ENCODE results near the gene C2. TPM values are rescaled to one million over a fixed set of nuclear protein-coding genes. Genes with fewer than 3 reads are reported as not detected.

Gene C2
- total and polyA plus RNA-seq, 2 donors (not counting 1 experiment from before 2014, with no cell fraction given), result 0.28 to 3.4 TPM

DNA sequence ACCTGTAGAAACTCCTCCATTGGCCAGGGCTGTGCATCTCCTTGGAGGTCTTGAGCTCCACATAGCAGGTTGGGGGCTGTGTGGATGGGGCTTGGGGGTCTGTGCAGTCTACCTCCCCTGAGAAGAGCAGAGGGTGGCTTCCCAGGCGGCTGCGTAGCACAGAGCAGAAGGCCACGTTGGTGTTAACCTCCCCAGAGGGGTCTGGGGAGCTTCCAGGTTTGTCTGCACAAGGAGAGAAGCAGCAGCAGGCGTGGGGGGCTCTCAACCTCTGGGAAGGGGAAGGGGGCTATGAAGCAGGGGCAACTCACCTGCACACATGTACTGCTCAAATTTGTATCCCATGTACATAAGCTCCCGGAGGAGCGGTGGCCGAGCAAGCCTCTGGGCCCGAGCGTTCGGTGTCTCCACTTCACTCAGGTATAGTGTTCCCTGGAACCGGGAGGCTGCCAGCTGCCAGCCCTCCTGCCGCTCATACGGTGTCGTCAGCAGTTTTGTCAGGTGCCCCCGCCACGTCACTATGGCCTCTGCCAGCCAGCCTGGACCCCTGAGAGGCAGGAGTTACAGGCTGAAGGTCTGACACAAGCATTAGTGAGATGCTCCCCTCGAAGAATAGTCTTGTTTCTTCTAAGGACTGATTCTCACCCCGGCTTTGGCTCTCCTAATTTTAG is 43.2 kb downstream of the C2 start:
- TF ChIP-seq CTCF (IDR thresholded peaks at IDR 0.05) (no peak), EZH2 (IDR thresholded peaks at IDR 0.05; ENCODE audit: borderline replicate concordance, insufficient read depth, low read depth, low read length, poor library complexity, severe bottlenecking) (no peak)
- Histone ChIP-seq H3K27ac (ENCODE audit: low read length in 2 of 2) (peak overlapping the region; percentile 96 to 100), H2AFZ (ENCODE audit: insufficient read depth, low read depth, low read length, poor library complexity, severe bottlenecking) (no peak overlapping the region), H3K79me2 (ENCODE audit: control insufficient read depth, insufficient read depth, low read length) (peaks cover 11% of the 10 kb centered on the region), H3K9ac (ENCODE audit: low read length) (peak overlapping the region; percentile 98), H3K27me3 (replicated peaks in 1 of 4; ENCODE audit: control extremely low read depth in 1 of 4, control insufficient read depth in 3 of 4, insufficient read depth in 4 of 4, low read length in 3 of 4) (no peaks in the 10 kb centered on the region), H3K4me3 (ENCODE audit: control extremely low read depth in 1 of 5, extremely low read depth in 1 of 5, insufficient read depth in 1 of 5, low read depth in 2 of 5, low read length in 4 of 5) (peak overlapping the region in 2 of 5 experiments; percentile 91 to 92), H3K4me2 (replicated peaks; ENCODE audit: low read depth, low read length, poor library complexity, severe bottlenecking) (peak overlapping the region; percentile 89), H3K4me1 (ENCODE audit: control insufficient read depth in 2 of 2, insufficient read depth in 2 of 2, low read length in 2 of 2) (peaks cover 18 to 23% of the 10 kb centered on the region in 2 donors), H3K9me3 (ENCODE audit: control extremely low read depth in 1 of 3, control insufficient read depth in 2 of 3, insufficient read depth in 1 of 3, low read length in 2 of 3) (no peaks in the 10 kb centered on the region), H3K36me3 (replicated peaks in 1 of 2; ENCODE audit: control extremely low read depth in 1 of 2, control insufficient read depth in 1 of 2, extremely low read depth in 1 of 2, insufficient read depth in 2 of 2, low read length in 1 of 2) (peaks cover 2 to 44% of the 10 kb centered on the region in 2 experiments), H4K20me1 (ENCODE audit: control insufficient read depth, insufficient read depth, low read length, poor library complexity, severe bottlenecking) (no peaks in the 10 kb centered on the region)
- Mint-ChIP-seq H3K4me1 (peaks cover 34% of the 10 kb centered on the region), H3K4me3 (peak overlapping the region; percentile 98), H3K27ac (peak overlapping the region; percentile 100), H3K27me3 (no peaks in the 10 kb centered on the region), H3K9me3 (ENCODE audit: insufficient read depth) (no peaks in the 10 kb centered on the region)
- CTCF ChIA-PET, result interaction anchor here (1.8 kb wide), 1 partner anchor 11 kb away, joined by 10 read pairs; the partner anchor contains the start of genes NELFE and SKIC2
- ATAC-seq (ENCODE audit: low read depth) (no peak), DNase-seq (peak; percentile 36)
- POLR2A ChIA-PET, result interaction anchor here (1.1 to 3.6 kb wide), 4 partner anchors 7 to 74 kb away, joined by 3 to 24 read pairs (median 6); partner anchors contain the start of genes EHMT2, NELFE and SKIC2
- WGBS (ENCODE audit: insufficient coverage), result 89% methylated on average over 17 of the region's 18 CpGs
- intact Hi-C loops (cut with micrococcal nuclease), result loop anchor here (10.0 kb wide), 4 partner anchors 136 to 1906 kb away; partner anchors contain the start of genes CLIC1, HSD17B8, POLR1H and PPP1R11

All from B cell (primary cell).